ENCODE results near the gene PLA2G1B.
"Not testable (repeated sequence)": the region's sequence is repeated elsewhere in the genome, so short reads cannot be mapped to it uniquely, and the experiment has no call there.

Gene PLA2G1B

GRCh38 chr12:120359128-120359527 lies 31.5 kb upstream of the PLA2G1B start:
- no peak for DNase-seq (ENCODE audit: extremely low read depth in 1 of 2, low read depth in 1 of 2)

- DNase-seq (ENCODE audit: extremely low read depth in 1 of 2, low read depth in 1 of 2): no peak
These were observed 31.0 kb upstream of the PLA2G1B start for GRCh38 chr12:120358412-120359100.

GRCh38 chr12:120357104-120357503 lies 29.5 kb upstream of the PLA2G1B start:
- DNase-seq (ENCODE audit: extremely low read depth in 1 of 2, low read depth in 1 of 2): no peak

- DNase-seq (ENCODE audit: extremely low read depth in 1 of 2, low read depth in 1 of 2): peak; percentile 61 to 72
These were observed 29.0 kb upstream of the PLA2G1B start for GRCh38 chr12:120356567-120357030.

GRCh38 chr12:120353556-120354317 lies 26.2 kb upstream of the PLA2G1B start:
- no peak for DNase-seq (ENCODE audit: extremely low read depth in 1 of 2, low read depth in 1 of 2)

- DNase-seq (ENCODE audit: extremely low read depth in 1 of 2, low read depth in 1 of 2): no peak
These were observed 25.6 kb upstream of the PLA2G1B start for GRCh38 chr12:120353136-120353535.

- no peak for DNase-seq (ENCODE audit: extremely low read depth in 1 of 2, low read depth in 1 of 2)
These were observed 24.5 kb upstream of the PLA2G1B start for GRCh38 chr12:120352117-120352516.

- no peak for DNase-seq (ENCODE audit: extremely low read depth in 1 of 2, low read depth in 1 of 2)
These were observed 23.2 kb upstream of the PLA2G1B start for GRCh38 chr12:120350576-120351350.

GRCh38 chr12:120347766-120348165 lies 20.2 kb upstream of the PLA2G1B start:
- DNase-seq (ENCODE audit: extremely low read depth in 1 of 2, low read depth in 1 of 2): no peak

GRCh38 chr12:120346681-120347080 lies 19.1 kb upstream of the PLA2G1B start:
- no peak for DNase-seq (ENCODE audit: extremely low read depth in 1 of 2, low read depth in 1 of 2)

GRCh38 chr12:120346031-120346430 lies 18.5 kb upstream of the PLA2G1B start:
- no peak for DNase-seq (ENCODE audit: extremely low read depth in 1 of 2, low read depth in 1 of 2)

- no peak for DNase-seq (ENCODE audit: extremely low read depth in 1 of 2, low read depth in 1 of 2)
These were observed 16.1 kb upstream of the PLA2G1B start for GRCh38 chr12:120343692-120344091.

GRCh38 chr12:120343039-120343537 lies 15.5 kb upstream of the PLA2G1B start:
- DNase-seq (ENCODE audit: extremely low read depth in 1 of 2, low read depth in 1 of 2): no peak

- no peak for DNase-seq (ENCODE audit: extremely low read depth in 1 of 2, low read depth in 1 of 2)
These were observed 14.8 kb upstream of the PLA2G1B start for GRCh38 chr12:120342175-120343038.

- no peak for DNase-seq (ENCODE audit: extremely low read depth in 1 of 2, low read depth in 1 of 2)
These were observed 11.7 kb upstream of the PLA2G1B start for GRCh38 chr12:120339256-120339655.

GRCh38 chr12:120337730-120338129 lies 10.2 kb upstream of the PLA2G1B start:
- no peak for DNase-seq (ENCODE audit: extremely low read depth in 1 of 2, low read depth in 1 of 2)

GRCh38 chr12:120336392-120336791 lies 8.8 kb upstream of the PLA2G1B start:
- DNase-seq (ENCODE audit: extremely low read depth in 1 of 2, low read depth in 1 of 2): not testable (repeated sequence)

- DNase-seq (ENCODE audit: extremely low read depth in 1 of 2, low read depth in 1 of 2): peak in 1 of 2 donors; percentile 20
These were observed 7.9 kb upstream of the PLA2G1B start for GRCh38 chr12:120335447-120335846.

- DNase-seq (ENCODE audit: extremely low read depth in 1 of 2, low read depth in 1 of 2): no peak
These were observed 4.9 kb upstream of the PLA2G1B start for GRCh38 chr12:120332523-120332922.

- DNase-seq (ENCODE audit: extremely low read depth in 1 of 2, low read depth in 1 of 2): no peak
These were observed 4.5 kb upstream of the PLA2G1B start for GRCh38 chr12:120332041-120332440.

All from stimulated activated CD8-positive, alpha-beta memory T cell treated with anti-CD3 and anti-CD28 coated beads, Interleukin-7, amount 100 ng/mL, for 48 hours (primary cell).